NCI-H748 treated with DMSO at 0.1 percent for 48 hours (cell line): ENCODE measurements around the gene ITGBL1.
"Not testable (repeated sequence)": the region's sequence is repeated elsewhere in the genome, so short reads cannot be mapped to it uniquely, and the experiment has no call there.

Experiments used
- DNase-seq: peaks from one replicate; lab custom pipeline; 2025; lab: John Stamatoyannopoulos, UW

The ITGBL1 gene

GRCh38 chr13:101512650-101513049, 60.2 kb downstream of the ITGBL1 start:
- DNase-seq: no peak

GRCh38 chr13:101514100-101514499, 61.6 kb downstream of the ITGBL1 start:
- no peak for DNase-seq

GRCh38 chr13:101514695-101515275, 62.3 kb downstream of the ITGBL1 start:
- peak; percentile 69 for DNase-seq

- no peak for DNase-seq
Observed at GRCh38 chr13:101515504-101515903, 63.0 kb downstream of the ITGBL1 start.

- DNase-seq: no peak
Observed at GRCh38 chr13:101516262-101516661, 63.8 kb downstream of the ITGBL1 start.

- no peak for DNase-seq
Observed at GRCh38 chr13:101520672-101521071, 68.2 kb downstream of the ITGBL1 start.

- no peak for DNase-seq
Observed at GRCh38 chr13:101521371-101521770, 68.9 kb downstream of the ITGBL1 start.

GRCh38 chr13:101522607-101523006, 70.1 kb downstream of the ITGBL1 start:
- DNase-seq: no peak

- no peak for DNase-seq
Observed at GRCh38 chr13:101523154-101524131, 71.0 kb downstream of the ITGBL1 start.

- DNase-seq: no peak
Observed at GRCh38 chr13:101527130-101527529, 74.7 kb downstream of the ITGBL1 start.

GRCh38 chr13:101529422-101529821, 76.9 kb downstream of the ITGBL1 start:
- DNase-seq: no peak

- no peak for DNase-seq
Observed at GRCh38 chr13:101530293-101530692, 77.8 kb downstream of the ITGBL1 start.

- no peak for DNase-seq
Observed at GRCh38 chr13:101535192-101535746, 82.8 kb downstream of the ITGBL1 start.

- no peak for DNase-seq
Observed at GRCh38 chr13:101536079-101536478, 83.6 kb downstream of the ITGBL1 start.

GRCh38 chr13:101544544-101544943, 92.1 kb downstream of the ITGBL1 start:
- DNase-seq: not testable (repeated sequence)

GRCh38 chr13:101544979-101545378, 92.5 kb downstream of the ITGBL1 start:
- no peak for DNase-seq

GRCh38 chr13:101545521-101545920, 93.0 kb downstream of the ITGBL1 start:
- DNase-seq: no peak

GRCh38 chr13:101552286-101552685, 99.8 kb downstream of the ITGBL1 start:
- no peak for DNase-seq

- DNase-seq: no peak
Observed at GRCh38 chr13:101552786-101553185, 100.3 kb downstream of the ITGBL1 start.

GRCh38 chr13:101554420-101555125, 102.1 kb downstream of the ITGBL1 start:
- DNase-seq: no peak

GRCh38 chr13:101555610-101556009, 103.1 kb downstream of the ITGBL1 start:
- no peak for DNase-seq

GRCh38 chr13:101556676-101557123, 104.2 kb downstream of the ITGBL1 start:
- DNase-seq: no peak
